Gastrocnemius medialis (tissue), 4 donors: Measurements from ENCODE around the gene THAP9.

Experiments used
- CTCF ChIP-seq, 5 experiments: fragments of 450-650 bp in 3 of 5; fragments of 200-600 bp in 2 of 5; sonication (generic) in 2 of 5; IDR thresholded peaks in 4 of 5; conservative IDR thresholded peaks in 1 of 5; 1 replicate in 4 of 5; 2 replicates in 1 of 5; pipeline ENCODE4 v1.5.1; 2016 to 2019; ENCODE audit warnings: antibody characterized with exemption in 5 of 5, mild to moderate bottlenecking in 3 of 5, moderate library complexity in 3 of 5
- POLR2A ChIP-seq, 2 donors: fragments of 450-650 bp; IDR thresholded peaks; one replicate each; pipeline ENCODE4 v1.6.1; 2017; ENCODE audit warnings: antibody characterized with exemption in 2 of 2, mild to moderate bottlenecking in 2 of 2, moderate library complexity in 2 of 2

GRCh38 chr4:82906469-82906868, 5.9 kb downstream of the THAP9 start:
- TF ChIP-seq CTCF (IDR thresholded peaks at IDR 0.05 in 4 of 5, conservative IDR thresholded peaks at IDR 0.05 in 1 of 5) = no peak
- no peak for TF ChIP-seq POLR2A (IDR thresholded peaks at IDR 0.05)
